A549 treated with CpdA at 1 μM for 4 hours (cell line): ENCODE data around the gene JPT2. TPM values are rescaled to one million over a fixed set of nuclear protein-coding genes. Genes with fewer than 3 reads are reported as not detected.

Source experiments
- total RNA-seq: library from RNA; stranded (reverse); fragments of 200-300 nt; extraction: Qiagen RNA extraction; gene quantifications from 5 replicates; pipeline ENCODE4 v1.2.3, GENCODE V29; 2022; ENCODE audit warnings: low read depth

JPT2 gene
- total RNA-seq = 168 to 223 TPM (median 172 TPM) in 5 replicates

GRCh38 chr16:1677942-1678499 lies at the start of gene JPT2:
Gene JPT2, plus strand, starts transcription at chr16:1678279. Its CDS starts 34 bp downstream, at chr16:1678313.

GRCh38 chr16:1705688-1706385 lies 27.8 kb downstream of the JPT2 start, which contains the start of gene MAPK8IP3:
Gene MAPK8IP3, plus strand, starts transcription at chr16:1706195. Its CDS starts 145 bp downstream, at chr16:1706340.

Other genes with a start within 250 kb of the JPT2 start
- not detected in 5 replicates for gene PERCC1, start 247.2 kb upstream of the JPT2 start, total RNA-seq
- 0.14 to 0.89 TPM (median 0.44 TPM) in 5 replicates for gene CCDC154, start 233.7 kb upstream of the JPT2 start, total RNA-seq
- gene CLCN7, start 203.3 kb upstream of the JPT2 start, total RNA-seq = 66.8 to 86.1 TPM (median 76.1 TPM) in 5 replicates
- gene PTX4, start 189.3 kb upstream of the JPT2 start, total RNA-seq = not detected in 5 replicates
- gene TELO2, start 184.9 kb upstream of the JPT2 start, total RNA-seq = 32.1 to 45.2 TPM (median 36.7 TPM) in 5 replicates
- not detected in 5 replicates for gene TMEM204, start 144.6 kb upstream of the JPT2 start, total RNA-seq
- 8.1 to 11.0 TPM (median 8.7 TPM) in 5 replicates for gene IFT140, start 66.2 kb upstream of the JPT2 start, total RNA-seq
- 13.9 to 17.3 TPM (median 16.1 TPM) in 5 replicates for gene CRAMP1, start 65.9 kb upstream of the JPT2 start, total RNA-seq
- gene MAPK8IP3, start 27.9 kb downstream of the JPT2 start, total RNA-seq = 44.6 to 62.9 TPM (median 50.1 TPM) in 5 replicates
- 25.3 to 62.4 TPM (median 54.1 TPM) in 5 replicates for gene NME3, start 93.3 kb downstream of the JPT2 start, total RNA-seq
- gene EME2, start 94.5 kb downstream of the JPT2 start, total RNA-seq = 7.4 to 11.9 TPM (median 9.4 TPM) in 5 replicates
- 159 to 264 TPM (median 239 TPM) in 5 replicates for gene MRPS34, start 94.9 kb downstream of the JPT2 start, total RNA-seq
- 15.8 to 27.6 TPM (median 22.9 TPM) in 5 replicates for gene SPSB3, start 104.3 kb downstream of the JPT2 start, total RNA-seq
- gene NUBP2, start 104.7 kb downstream of the JPT2 start, total RNA-seq = 54.3 to 94.0 TPM (median 82.4 TPM) in 5 replicates
- gene IGFALS, start 115.4 kb downstream of the JPT2 start, total RNA-seq = 0.08 to 0.09 TPM in 2 of 5 replicates, not detected in the others
- gene HAGH, start 148.5 kb downstream of the JPT2 start, total RNA-seq = 57.1 to 73.9 TPM (median 66.5 TPM) in 5 replicates
- gene FAHD1, start 148.9 kb downstream of the JPT2 start, total RNA-seq = 41.5 to 50.7 TPM (median 48.3 TPM) in 5 replicates
- gene MEIOB, start 193.9 kb downstream of the JPT2 start, total RNA-seq = 1.5 to 3.1 TPM (median 1.7 TPM) in 5 replicates
- gene HS3ST6, start 240.1 kb downstream of the JPT2 start, total RNA-seq = 1.9 to 3.7 TPM (median 3.2 TPM) in 5 replicates